Natural killer cell (primary cell): Measurements from ENCODE around the gene UBAP1L. TPM values are rescaled to one million over a fixed set of nuclear protein-coding genes. Genes with fewer than 3 reads are reported as not detected.

Source experiments
- ATAC-seq, 3 donors: fragments of 150-1000 bp in 2 of 3; fragments of 200-7000 bp in 1 of 3; cut with Tn5 transposase; 1 replicate in 1 of 3; 2 replicates in 2 of 3; pipeline ENCODE4 v1.10.0; 2021; ENCODE audit warnings: mild to moderate bottlenecking in 2 of 3, moderate library complexity in 2 of 3
- DNase-seq, 2 donors: peaks; one replicate each; pipeline versions ENCODE4 v3.0.0 to v3.0.0-alpha.2; 2013 to 2021; ENCODE audit warnings: mixed read lengths in 1 of 2
- H3K27ac ChIP-seq: one replicate; pipeline ENCODE4 v1.5.1; 2013; ENCODE audit warnings: mild to moderate bottlenecking, low read length
- H3K27me3 ChIP-seq: one replicate; pipeline ENCODE4 v1.6.1; 2013; ENCODE audit warnings: low read length; ENCODE audit not compliant: control insufficient read depth, insufficient read depth
- H3K36me3 ChIP-seq: one replicate; pipeline ENCODE4 v1.6.1; 2013; ENCODE audit warnings: low read length; ENCODE audit not compliant: control insufficient read depth, insufficient read depth
- H3K4me1 ChIP-seq: one replicate; pipeline ENCODE4 v1.6.1; 2013; ENCODE audit warnings: low read length; ENCODE audit not compliant: control insufficient read depth, insufficient read depth
- H3K4me3 ChIP-seq: one replicate; pipeline ENCODE4 v1.5.1; 2013; ENCODE audit warnings: low read length
- H3K9me3 ChIP-seq: one replicate; pipeline ENCODE4 v1.6.1; 2013; ENCODE audit warnings: low read length; ENCODE audit not compliant: control insufficient read depth, insufficient read depth
- H3K27ac Mint-ChIP-seq, 2 donors: one replicate each; pipeline ENCODE4 v1.8.0; 2022; ENCODE audit warnings: mild to moderate bottlenecking in 2 of 2, mixed read lengths in 2 of 2, moderate library complexity in 1 of 2
- H3K27me3 Mint-ChIP-seq, 2 donors: one replicate each; pipeline ENCODE4 v1.8.0; 2022; ENCODE audit warnings: low read depth in 2 of 2, mixed read lengths in 2 of 2
- H3K36me3 Mint-ChIP-seq: one replicate; pipeline ENCODE4 v1.8.0; 2022; ENCODE audit warnings: mixed read lengths
- H3K4me1 Mint-ChIP-seq, 2 donors: one replicate each; pipeline ENCODE4 v1.8.0; 2022; ENCODE audit warnings: mixed read lengths in 2 of 2
- H3K4me3 Mint-ChIP-seq: one replicate; pipeline ENCODE4 v1.8.0; 2022; ENCODE audit warnings: mild to moderate bottlenecking, moderate library complexity, mixed read lengths
- H3K9me3 Mint-ChIP-seq, 2 donors: one replicate each; pipeline ENCODE4 v1.8.0; 2022; ENCODE audit warnings: mixed read lengths in 2 of 2
- CTCF ChIP-seq: fragments of 200-600 bp; IDR thresholded peaks from one replicate; pipeline ENCODE4 v1.8.0; 2022; ENCODE audit warnings: antibody characterized with exemption
- WGBS: methylation state at CpG from one replicate; pipeline ENCODE4 v1.1.7; 2013; ENCODE audit warnings: missing lambda C conversion rate; ENCODE audit not compliant: insufficient coverage; 5-methylcytosine and 5-hydroxymethylcytosine counted together
- intact Hi-C: fragments of 100-400 bp; cut with micrococcal nuclease; formaldehyde crosslinking; loops from one replicate; pipeline ENCODE4 v1.14.2; 2022
- total RNA-seq, 4 donors: library from RNA; stranded (reverse); fragments of 120-200 nt in 1 of 4; gene quantifications; one replicate each; pipeline versions ENCODE4 v1.2.3 to v1.2.4, GENCODE V29; 2013 to 2022

UBAP1L gene
- total RNA-seq, 3 donors from 2014 or later (not counting 1 experiment from before 2014, with no cell fraction given), result 4.3 to 8.0 (median 7.5) TPM

GRCh38 chr15:65106011-65106590, 8.9 kb downstream of the UBAP1L start:
- H3K27me3 ChIP-seq, result no peaks in the 10 kb centered on the region
- intact Hi-C loops, result no loop called here
- H3K4me1 Mint-ChIP-seq, result peaks cover 8 to 14% of the 10 kb centered on the region in 2 donors
- peaks cover 4% of the 10 kb centered on the region for H3K4me1 ChIP-seq
- H3K9me3 Mint-ChIP-seq, result no peaks in the 10 kb centered on the region
- no peaks in the 10 kb centered on the region for H3K27me3 Mint-ChIP-seq
- no peak overlapping the region for H3K4me3 Mint-ChIP-seq
- H3K9me3 ChIP-seq, result no peaks in the 10 kb centered on the region
- no peaks in the 10 kb centered on the region for H3K36me3 Mint-ChIP-seq
- TF ChIP-seq CTCF, result no peak
- no peak overlapping the region for H3K27ac ChIP-seq
- ATAC-seq (no peak), DNase-seq (no peak)
- 75% methylated on average over 6 of the region's 6 CpGs for WGBS
- H3K36me3 ChIP-seq, result peaks cover 15% of the 10 kb centered on the region
- no peak overlapping the region for H3K27ac Mint-ChIP-seq
- H3K4me3 ChIP-seq, result no peak overlapping the region

DNA sequence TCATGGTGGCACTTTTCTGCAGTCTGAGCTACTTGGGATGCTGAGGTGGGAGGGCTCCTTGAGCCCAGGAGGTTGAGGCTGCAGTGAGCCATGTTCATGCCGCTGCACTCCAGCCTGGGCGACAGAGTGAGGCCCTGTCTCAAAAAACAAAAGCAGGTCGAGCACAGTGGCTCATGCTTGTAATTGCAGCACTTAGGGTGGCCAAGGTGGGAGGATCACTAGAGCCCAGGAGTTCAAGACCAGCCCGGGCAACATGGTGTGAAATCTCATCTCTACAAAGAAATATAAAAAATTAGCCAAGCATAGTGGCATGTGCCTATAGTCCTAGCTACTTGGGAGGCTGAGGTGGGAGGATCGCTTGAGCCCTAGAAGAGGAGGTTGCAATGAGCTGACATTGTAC, 10.0 kb downstream of the UBAP1L start:
- peaks cover 4% of the 10 kb centered on the region for H3K4me1 ChIP-seq
- H3K36me3 ChIP-seq, result peaks cover 17% of the 10 kb centered on the region
- ATAC-seq, result no peak
- intact Hi-C loops, result no loop called here
- DNase-seq, result no peak
- H3K27me3 ChIP-seq, result no peaks in the 10 kb centered on the region
- H3K27ac ChIP-seq, result no peak overlapping the region
- no peaks in the 10 kb centered on the region for H3K27me3 Mint-ChIP-seq
- H3K4me1 Mint-ChIP-seq, result peaks cover 9 to 16% of the 10 kb centered on the region in 2 donors
- H3K27ac Mint-ChIP-seq, result no peak overlapping the region
- H3K4me3 ChIP-seq, result no peak overlapping the region
- 97% methylated on average over 5 of the region's 5 CpGs for WGBS
- no peaks in the 10 kb centered on the region for H3K36me3 Mint-ChIP-seq
- no peak for TF ChIP-seq CTCF
- no peaks in the 10 kb centered on the region for H3K9me3 ChIP-seq
- no peak overlapping the region for H3K4me3 Mint-ChIP-seq
- H3K9me3 Mint-ChIP-seq, result no peaks in the 10 kb centered on the region

GRCh38 chr15:65102912-65103311, 12.1 kb downstream of the UBAP1L start:
- intact Hi-C loops, result no loop called here
- H3K36me3 ChIP-seq, result peaks cover 31% of the 10 kb centered on the region
- H3K4me1 Mint-ChIP-seq, result peaks cover 9 to 22% of the 10 kb centered on the region in 2 donors

More at GRCh38 chr15:65102912-65103311, 12.1 kb downstream of the UBAP1L start:
- no peaks in the 10 kb centered on the region for H3K27me3 ChIP-seq
- no peaks in the 10 kb centered on the region for H3K27me3 Mint-ChIP-seq
- H3K27ac Mint-ChIP-seq, result no peak overlapping the region
- no peak overlapping the region for H3K4me3 Mint-ChIP-seq
- H3K4me3 ChIP-seq, result no peak overlapping the region
- TF ChIP-seq CTCF, result no peak
- no peaks in the 10 kb centered on the region for H3K36me3 Mint-ChIP-seq
- H3K9me3 ChIP-seq, result no peaks in the 10 kb centered on the region
- WGBS, result 100% methylated on average over 3 of the region's 3 CpGs
- no peak for ATAC-seq
- H3K9me3 Mint-ChIP-seq, result no peaks in the 10 kb centered on the region
- no peak overlapping the region for H3K27ac ChIP-seq
- peaks cover 4% of the 10 kb centered on the region for H3K4me1 ChIP-seq
- no peak for DNase-seq
